Coronary artery (tissue), 2 donors: Measurements from ENCODE around the gene CARD6.
"Not testable (repeated sequence)": the region's sequence is repeated elsewhere in the genome, so short reads cannot be mapped to it uniquely, and the experiment has no call there.

ENCODE experiments used
- DNase-seq: peaks from one replicate; pipeline ENCODE4 v3.0.0-alpha.2; 2017; ENCODE audit warnings: low spot score
- H3K27ac ChIP-seq, 2 donors: fragments of 200-600 bp; sonication (generic); one replicate each; pipeline ENCODE4 v1.5.1; 2016 to 2019
- H3K4me3 ChIP-seq: fragments of 200-600 bp; sonication (generic); 2 replicates; pipeline ENCODE4 v1.5.1; 2016; ENCODE audit warnings: mild to moderate bottlenecking, moderate library complexity
- CTCF ChIP-seq: fragments of 200-600 bp; sonication (generic); IDR thresholded peaks from one replicate; pipeline ENCODE4 v1.5.1; 2019; ENCODE audit warnings: antibody characterized with exemption

The CARD6 gene

GRCh38 chr5:40866844-40867243 lies 25.7 kb downstream of the CARD6 start:
- Histone ChIP-seq H3K27ac (no peak overlapping the region), H3K4me3 (no peak overlapping the region)
- no peak for DNase-seq
- no peak for TF ChIP-seq CTCF

GRCh38 chr5:40869384-40869783 lies 28.2 kb downstream of the CARD6 start:
- no peak overlapping the region for H3K27ac ChIP-seq
- TF ChIP-seq CTCF = no peak
- H3K4me3 ChIP-seq = no peak overlapping the region
- DNase-seq = no peak

- DNase-seq = no peak
- Histone ChIP-seq H3K4me3 (no peak overlapping the region), H3K27ac (no peak overlapping the region)
- no peak for TF ChIP-seq CTCF
Observed at GRCh38 chr5:40871177-40871576, 30.0 kb downstream of the CARD6 start.

GRCh38 chr5:40872253-40872652 lies 31.1 kb downstream of the CARD6 start:
- not testable (repeated sequence) for DNase-seq, H3K27ac ChIP-seq, H3K4me3 ChIP-seq

- Histone ChIP-seq H3K4me3 (no peak overlapping the region), H3K27ac (no peak overlapping the region)
- no peak for TF ChIP-seq CTCF
- no peak for DNase-seq
Observed at GRCh38 chr5:40873286-40873880, 32.2 kb downstream of the CARD6 start.

GRCh38 chr5:40875958-40876357 lies 34.8 kb downstream of the CARD6 start:
- no peak overlapping the region for H3K27ac ChIP-seq

GRCh38 chr5:40877371-40877988 lies 36.3 kb downstream of the CARD6 start:
- no peak overlapping the region for H3K27ac ChIP-seq
- no peak overlapping the region for H3K4me3 ChIP-seq
- TF ChIP-seq CTCF = no peak
- no peak for DNase-seq

More at GRCh38 chr5:40875958-40876357, 34.8 kb downstream of the CARD6 start:
- DNase-seq = no peak
- no peak for TF ChIP-seq CTCF
- no peak overlapping the region for H3K4me3 ChIP-seq
